Smooth muscle cell (in vitro differentiated cells): ENCODE results near the gene MRM3. TPM values are rescaled to one million over a fixed set of nuclear protein-coding genes. Genes with fewer than 3 reads are reported as not detected.
"Not testable (repeated sequence)": the region's sequence is repeated elsewhere in the genome, so short reads cannot be mapped to it uniquely, and the experiment has no call there.

Experiments used
- DNase-seq: peaks from one replicate; lab custom pipeline; 2025; ENCODE audit not compliant: unreplicated experiment; lab: John Stamatoyannopoulos, UW
- H2AFZ ChIP-seq: fragments of 200-600 bp; sonication (generic); 2 replicates; pipeline ENCODE4 v1.6.0; 2016; ENCODE audit warnings: antibody characterized with exemption, low read depth, mild to moderate bottlenecking
- H3F3A ChIP-seq: fragments of 200-600 bp; sonication (generic); 2 replicates; pipeline ENCODE4 v1.6.0; 2017; ENCODE audit warnings: antibody characterized with exemption, low read depth
- H3K27ac ChIP-seq: fragments of 200-600 bp; sonication (generic); 2 replicates; pipeline ENCODE4 v1.5.1; 2016; ENCODE audit warnings: low read depth, mild to moderate bottlenecking
- H3K27me3 ChIP-seq: fragments of 200-600 bp; sonication (generic); 2 replicates; pipeline ENCODE4 v1.6.1; 2016; ENCODE audit warnings: low read depth, mild to moderate bottlenecking
- H3K36me3 ChIP-seq: fragments of 200-600 bp; sonication (generic); 2 replicates; pipeline ENCODE4 v1.5.1; 2016; ENCODE audit warnings: low read depth
- H3K4me1 ChIP-seq: fragments of 200-600 bp; sonication (generic); 2 replicates; pipeline ENCODE4 v1.5.1; 2016; ENCODE audit warnings: low read depth
- H3K4me2 ChIP-seq: fragments of 200-600 bp; sonication (generic); 2 replicates; pipeline ENCODE4 v1.6.0; 2016; ENCODE audit warnings: mild to moderate bottlenecking
- H3K4me3 ChIP-seq: fragments of 200-600 bp; sonication (generic); 2 replicates; pipeline ENCODE4 v1.5.1; 2016; ENCODE audit warnings: mild to moderate bottlenecking
- H3K79me2 ChIP-seq: fragments of 200-600 bp; sonication (generic); 2 replicates; pipeline ENCODE4 v1.6.0; 2016; ENCODE audit warnings: low read depth, mild to moderate bottlenecking
- H3K9ac ChIP-seq: fragments of 200-600 bp; sonication (generic); 2 replicates; pipeline ENCODE4 v1.6.0; 2016; ENCODE audit warnings: low read depth
- H3K9me3 ChIP-seq: fragments of 200-600 bp; sonication (generic); replicated peaks from 2 replicates; pipeline ENCODE4 v1.5.1; 2016; ENCODE audit warnings: low read depth
- H4K20me1 ChIP-seq: fragments of 200-600 bp; sonication (generic); 2 replicates; pipeline ENCODE4 v1.6.0; 2016; ENCODE audit warnings: low read depth
- CTCF ChIP-seq: fragments of 200-600 bp; sonication (generic); IDR thresholded peaks from 2 replicates; pipeline ENCODE4 v1.5.1; 2017; ENCODE audit warnings: borderline replicate concordance, mild to moderate bottlenecking, antibody characterized with exemption; ENCODE audit not compliant: insufficient read depth, poor library complexity, severe bottlenecking
- WGBS: methylation state at CpG from one replicate; pipeline ENCODE4 v1.1.7; 2016; ENCODE audit warnings: low lambda C conversion rate; 5-methylcytosine and 5-hydroxymethylcytosine counted together
- polyA plus RNA-seq: library from polyadenylated mRNA; unstranded; fragments of >200 nt; fragmentation: Nextera tagmentation; extraction: Ambion mirVana; gene quantifications from 2 replicates; pipeline ENCODE4 v1.2.1, GENCODE V29; 2016
- total RNA-seq: library from RNA; depleted of rRNA; stranded (reverse); fragments of >200 nt; gene quantifications from 2 replicates; pipeline ENCODE4 v1.2.3, GENCODE V29; 2014

The MRM3 gene
- total and polyA plus RNA-seq, 2 experiments from 2014 or later, result 8.7 to 12.8 TPM

- Histone ChIP-seq H3K4me3 (no peak overlapping the region), H3K36me3 (no peaks in the 10 kb centered on the region), H3K9ac (no peak overlapping the region), H3K27me3 (no peaks in the 10 kb centered on the region), H3F3A (no peaks in the 10 kb centered on the region), H2AFZ (no peak overlapping the region), H3K4me2 (no peak overlapping the region), H3K79me2 (peaks cover 85% of the 10 kb centered on the region), H4K20me1 (peaks cover 61% of the 10 kb centered on the region), H3K4me1 (no peaks in the 10 kb centered on the region), H3K27ac (no peak overlapping the region), H3K9me3 (no peaks in the 10 kb centered on the region)
- DNase-seq, result no peak
- 42% methylated on average over 5 of the region's 5 CpGs for WGBS
- TF ChIP-seq CTCF, result no peak
Measured at GRCh38 chr17:828761-829160, 46.6 kb downstream of the MRM3 start.

- not testable (repeated sequence) for H3K4me3 ChIP-seq, H3K36me3 ChIP-seq, H3K4me2 ChIP-seq, H3K27ac ChIP-seq, H3F3A ChIP-seq, H2AFZ ChIP-seq, H3K27me3 ChIP-seq, H3K9me3 ChIP-seq, H3K9ac ChIP-seq, DNase-seq, H3K4me1 ChIP-seq
- 64% methylated on average over 3 of the region's 3 CpGs for WGBS
- Histone ChIP-seq H3K79me2 (peaks cover 88% of the 10 kb centered on the region), H4K20me1 (peaks cover 63% of the 10 kb centered on the region)
Measured at GRCh38 chr17:829614-830013, 47.5 kb downstream of the MRM3 start.

GRCh38 chr17:830381-830780 is 48.2 kb downstream of the MRM3 start:
- DNase-seq, result no peak
- Histone ChIP-seq H3F3A (peaks cover 8% of the 10 kb centered on the region), H3K4me1 (no peaks in the 10 kb centered on the region), H3K9me3 (no peaks in the 10 kb centered on the region), H3K4me3 (no peak overlapping the region), H3K4me2 (no peak overlapping the region), H2AFZ (no peak overlapping the region), H3K36me3 (no peaks in the 10 kb centered on the region), H3K27me3 (no peaks in the 10 kb centered on the region), H3K27ac (no peak overlapping the region), H3K9ac (no peak overlapping the region), H3K79me2 (peaks cover 84% of the 10 kb centered on the region), H4K20me1 (peaks cover 63% of the 10 kb centered on the region)
- TF ChIP-seq CTCF, result no peak
- 88% methylated on average over 19 of the region's 19 CpGs for WGBS

- no peak overlapping the region for H3K27ac ChIP-seq
- H3K79me2 ChIP-seq, result peaks cover 78% of the 10 kb centered on the region
Measured at GRCh38 chr17:830950-831349, 48.8 kb downstream of the MRM3 start.

More at GRCh38 chr17:830950-831349, 48.8 kb downstream of the MRM3 start:
- TF ChIP-seq CTCF, result no peak
- no peak overlapping the region for H2AFZ ChIP-seq
- peaks cover 58% of the 10 kb centered on the region for H4K20me1 ChIP-seq
- no peak overlapping the region for H3K4me3 ChIP-seq
- no peaks in the 10 kb centered on the region for H3K4me1 ChIP-seq
- no peak overlapping the region for H3K4me2 ChIP-seq
- no peaks in the 10 kb centered on the region for H3K9me3 ChIP-seq
- 95% methylated on average over 7 of the region's 7 CpGs for WGBS
- no peaks in the 10 kb centered on the region for H3K36me3 ChIP-seq
- DNase-seq, result no peak
- H3K9ac ChIP-seq, result no peak overlapping the region
- H3K27me3 ChIP-seq, result no peaks in the 10 kb centered on the region
- H3F3A ChIP-seq, result peaks cover 8% of the 10 kb centered on the region
